Measurements from ENCODE around the gene NPR1. TPM values are rescaled to one million over a fixed set of nuclear protein-coding genes. Genes with fewer than 3 reads are reported as not detected.

Gene NPR1
- total RNA-seq, 1 donor from 2014 or later, result 57.1 TPM

DNA sequence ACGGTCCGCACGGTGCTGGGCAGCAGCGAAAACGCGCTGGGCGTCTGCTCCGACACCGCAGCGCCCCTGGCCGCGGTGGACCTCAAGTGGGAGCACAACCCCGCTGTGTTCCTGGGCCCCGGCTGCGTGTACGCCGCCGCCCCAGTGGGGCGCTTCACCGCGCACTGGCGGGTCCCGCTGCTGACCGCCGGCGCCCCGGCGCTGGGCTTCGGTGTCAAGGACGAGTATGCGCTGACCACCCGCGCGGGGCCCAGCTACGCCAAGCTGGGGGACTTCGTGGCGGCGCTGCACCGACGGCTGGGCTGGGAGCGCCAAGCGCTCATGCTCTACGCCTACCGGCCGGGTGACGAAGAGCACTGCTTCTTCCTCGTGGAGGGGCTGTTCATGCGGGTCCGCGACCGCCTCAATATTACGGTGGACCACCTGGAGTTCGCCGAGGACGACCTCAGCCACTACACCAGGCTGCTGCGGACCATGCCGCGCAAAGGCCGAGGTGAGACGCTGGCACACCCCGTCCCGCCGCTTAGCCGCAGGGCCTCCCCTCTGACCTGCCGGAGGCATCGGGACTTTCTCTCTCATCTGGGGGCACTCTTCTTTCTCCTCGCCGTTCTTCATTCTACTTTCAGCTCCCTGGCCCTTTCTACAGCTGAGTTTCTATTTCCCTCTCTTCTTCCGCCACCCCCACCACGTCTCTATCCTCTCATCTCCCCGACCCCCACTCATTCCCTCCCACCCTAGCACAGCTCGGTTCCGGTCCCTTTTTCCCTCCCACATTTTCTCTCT, 1.0 kb downstream of the NPR1 start:
- DNase-seq (ENCODE audit: low spot score), result peak; percentile 43
- Mint-ChIP-seq H3K9me3 (ENCODE audit: unreplicated experiment) (no peaks in the 10 kb centered on the region), H3K36me3 (ENCODE audit: low read depth, unreplicated experiment) (peaks cover 30% of the 10 kb centered on the region), H3K4me3 (ENCODE audit: unreplicated experiment) (peak overlapping the region; percentile 96), H3K27me3 (ENCODE audit: unreplicated experiment) (peaks cover 4% of the 10 kb centered on the region), H3K4me1 (ENCODE audit: unreplicated experiment) (peaks cover 32% of the 10 kb centered on the region), H3K27ac (ENCODE audit: unreplicated experiment) (no peak overlapping the region)
- TF ChIP-seq, protein P1, sequence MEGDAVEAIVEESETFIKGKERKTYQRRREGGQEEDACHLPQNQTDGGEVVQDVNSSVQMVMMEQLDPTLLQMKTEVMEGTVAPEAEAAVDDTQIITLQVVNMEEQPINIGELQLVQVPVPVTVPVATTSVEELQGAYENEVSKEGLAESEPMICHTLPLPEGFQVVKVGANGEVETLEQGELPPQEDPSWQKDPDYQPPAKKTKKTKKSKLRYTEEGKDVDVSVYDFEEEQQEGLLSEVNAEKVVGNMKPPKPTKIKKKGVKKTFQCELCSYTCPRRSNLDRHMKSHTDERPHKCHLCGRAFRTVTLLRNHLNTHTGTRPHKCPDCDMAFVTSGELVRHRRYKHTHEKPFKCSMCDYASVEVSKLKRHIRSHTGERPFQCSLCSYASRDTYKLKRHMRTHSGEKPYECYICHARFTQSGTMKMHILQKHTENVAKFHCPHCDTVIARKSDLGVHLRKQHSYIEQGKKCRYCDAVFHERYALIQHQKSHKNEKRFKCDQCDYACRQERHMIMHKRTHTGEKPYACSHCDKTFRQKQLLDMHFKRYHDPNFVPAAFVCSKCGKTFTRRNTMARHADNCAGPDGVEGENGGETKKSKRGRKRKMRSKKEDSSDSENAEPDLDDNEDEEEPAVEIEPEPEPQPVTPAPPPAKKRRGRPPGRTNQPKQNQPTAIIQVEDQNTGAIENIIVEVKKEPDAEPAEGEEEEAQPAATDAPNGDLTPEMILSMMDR (IDR thresholded peaks at IDR 0.05; ENCODE audit: unreplicated experiment), result peak; percentile 19

DNA sequence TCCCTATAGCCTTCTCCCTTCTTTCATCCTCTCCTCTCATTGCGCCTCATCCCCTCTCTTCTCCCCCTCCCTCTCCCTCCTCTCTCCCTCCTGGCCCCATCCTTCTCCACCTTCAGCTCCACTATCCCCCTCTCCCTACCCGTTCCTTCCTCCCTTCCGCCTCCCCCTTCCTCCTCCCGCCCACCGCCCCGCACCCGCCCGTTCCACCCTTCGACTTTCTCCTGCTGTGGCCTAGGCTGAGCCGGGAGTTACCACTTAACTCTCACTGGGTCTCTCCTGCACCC, 1.6 kb downstream of the NPR1 start:
- Mint-ChIP-seq H3K4me1 (ENCODE audit: unreplicated experiment) (peaks cover 34% of the 10 kb centered on the region), H3K9me3 (ENCODE audit: unreplicated experiment) (no peaks in the 10 kb centered on the region), H3K27ac (ENCODE audit: unreplicated experiment) (peak overlapping the region; percentile 66), H3K36me3 (ENCODE audit: low read depth, unreplicated experiment) (peaks cover 30% of the 10 kb centered on the region), H3K4me3 (ENCODE audit: unreplicated experiment) (peak overlapping the region; percentile 96), H3K27me3 (ENCODE audit: unreplicated experiment) (peaks cover 4% of the 10 kb centered on the region)
- TF ChIP-seq, protein P1 (IDR thresholded peaks at IDR 0.05; ENCODE audit: unreplicated experiment), result no peak
- DNase-seq (ENCODE audit: low spot score), result no peak

DNA sequence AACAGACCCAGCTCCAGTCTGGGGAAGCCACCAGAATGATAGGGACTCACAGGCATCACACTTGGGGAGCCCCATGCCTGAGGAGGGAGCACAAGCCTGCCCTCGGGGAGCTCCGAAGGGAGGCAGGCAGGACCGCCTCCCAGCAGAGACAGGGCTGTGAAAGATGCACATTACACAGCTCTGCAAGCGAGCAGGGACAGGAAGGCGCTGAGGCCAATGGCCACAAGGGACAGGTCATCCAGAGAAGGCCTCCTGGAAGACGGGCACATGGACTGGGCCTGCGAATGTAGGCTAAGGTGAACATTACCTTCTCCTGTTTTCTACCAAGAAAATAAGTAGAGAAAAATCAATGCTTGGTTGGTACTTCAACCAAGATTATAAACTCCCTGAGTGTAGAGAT, 4.2 kb downstream of the NPR1 start:
- peaks cover 44% of the 10 kb centered on the region for H3K4me1 Mint-ChIP-seq (ENCODE audit: unreplicated experiment)
- no peak for DNase-seq (ENCODE audit: low spot score)
- peaks cover 44% of the 10 kb centered on the region for H3K36me3 Mint-ChIP-seq (ENCODE audit: low read depth, unreplicated experiment)
- peaks cover 4% of the 10 kb centered on the region for H3K27me3 Mint-ChIP-seq (ENCODE audit: unreplicated experiment)
- H3K27ac Mint-ChIP-seq (ENCODE audit: unreplicated experiment), result no peak overlapping the region
- no peaks in the 10 kb centered on the region for H3K9me3 Mint-ChIP-seq (ENCODE audit: unreplicated experiment)
- no peak overlapping the region for H3K4me3 Mint-ChIP-seq (ENCODE audit: unreplicated experiment)
- TF ChIP-seq, protein P1 (IDR thresholded peaks at IDR 0.05; ENCODE audit: unreplicated experiment), result no peak

GRCh38 chr1:153683854-153684253, 5.4 kb downstream of the NPR1 start:
- peaks cover 38% of the 10 kb centered on the region for H3K4me1 Mint-ChIP-seq (ENCODE audit: unreplicated experiment)
- TF ChIP-seq, protein P1 (IDR thresholded peaks at IDR 0.05; ENCODE audit: unreplicated experiment), result no peak
- H3K36me3 Mint-ChIP-seq (ENCODE audit: low read depth, unreplicated experiment), result peaks cover 53% of the 10 kb centered on the region
- peaks cover 2% of the 10 kb centered on the region for H3K27me3 Mint-ChIP-seq (ENCODE audit: unreplicated experiment)
- DNase-seq (ENCODE audit: low spot score), result no peak
- H3K9me3 Mint-ChIP-seq (ENCODE audit: unreplicated experiment), result no peaks in the 10 kb centered on the region
- H3K27ac Mint-ChIP-seq (ENCODE audit: unreplicated experiment), result peak overlapping the region; percentile 6
- H3K4me3 Mint-ChIP-seq (ENCODE audit: unreplicated experiment), result peak overlapping the region; percentile 14

GRCh38 chr1:153684892-153685291, 6.4 kb downstream of the NPR1 start:
- Mint-ChIP-seq H3K9me3 (ENCODE audit: unreplicated experiment) (no peaks in the 10 kb centered on the region), H3K4me1 (ENCODE audit: unreplicated experiment) (peaks cover 34% of the 10 kb centered on the region), H3K4me3 (ENCODE audit: unreplicated experiment) (no peak overlapping the region), H3K27me3 (ENCODE audit: unreplicated experiment) (peaks cover 2% of the 10 kb centered on the region), H3K27ac (ENCODE audit: unreplicated experiment) (no peak overlapping the region), H3K36me3 (ENCODE audit: low read depth, unreplicated experiment) (peaks cover 58% of the 10 kb centered on the region)
- DNase-seq (ENCODE audit: low spot score), result no peak
- TF ChIP-seq, protein P1 (IDR thresholded peaks at IDR 0.05; ENCODE audit: unreplicated experiment), result no peak

All from endothelial cell (in vitro differentiated cells).